ENCODE results near the gene ARAP2.

ARAP2 gene

GRCh38 chr4:36233567-36234266 lies 10.6 kb downstream of the ARAP2 start:
- no peak overlapping the region for H3K4me3 ChIP-seq (ENCODE audit: low read length)
- no peak for TF ChIP-seq CTCF (conservative IDR thresholded peaks at IDR 0.05; ENCODE audit: low read length)
- no peak for DNase-seq (ENCODE audit: low read depth)

- no peak overlapping the region for H3K4me3 ChIP-seq (ENCODE audit: low read length)
- no peak for DNase-seq (ENCODE audit: low read depth)
- TF ChIP-seq CTCF (conservative IDR thresholded peaks at IDR 0.05; ENCODE audit: low read length), result no peak
These were observed 13.8 kb downstream of the ARAP2 start for GRCh38 chr4:36230534-36230933.

GRCh38 chr4:36227913-36228312 lies 16.4 kb downstream of the ARAP2 start:
- H3K4me3 ChIP-seq (ENCODE audit: low read length), result no peak overlapping the region
- TF ChIP-seq CTCF (conservative IDR thresholded peaks at IDR 0.05; ENCODE audit: low read length), result no peak
- no peak for DNase-seq (ENCODE audit: low read depth)

- no peak for DNase-seq (ENCODE audit: low read depth)
- no peak overlapping the region for H3K4me3 ChIP-seq (ENCODE audit: low read length)
- TF ChIP-seq CTCF (conservative IDR thresholded peaks at IDR 0.05; ENCODE audit: low read length), result no peak
These were observed 17.7 kb downstream of the ARAP2 start for GRCh38 chr4:36226430-36227227.

- no peak for TF ChIP-seq CTCF (conservative IDR thresholded peaks at IDR 0.05; ENCODE audit: low read length)
- H3K4me3 ChIP-seq (ENCODE audit: low read length), result no peak overlapping the region
- DNase-seq (ENCODE audit: low read depth), result no peak
These were observed 19.1 kb downstream of the ARAP2 start for GRCh38 chr4:36224972-36225903.

- TF ChIP-seq CTCF (conservative IDR thresholded peaks at IDR 0.05; ENCODE audit: low read length), result no peak
- DNase-seq (ENCODE audit: low read depth), result no peak
These were observed 21.6 kb downstream of the ARAP2 start for GRCh38 chr4:36222702-36223101.

More at GRCh38 chr4:36222702-36223101, 21.6 kb downstream of the ARAP2 start:
- no peak overlapping the region for H3K4me3 ChIP-seq (ENCODE audit: low read length)

Data from AG10803 (cell line).